Measurements from ENCODE around the gene ZDHHC22. TPM values are rescaled to one million over a fixed set of nuclear protein-coding genes. Genes with fewer than 3 reads are reported as not detected.

Gene ZDHHC22, protein sequence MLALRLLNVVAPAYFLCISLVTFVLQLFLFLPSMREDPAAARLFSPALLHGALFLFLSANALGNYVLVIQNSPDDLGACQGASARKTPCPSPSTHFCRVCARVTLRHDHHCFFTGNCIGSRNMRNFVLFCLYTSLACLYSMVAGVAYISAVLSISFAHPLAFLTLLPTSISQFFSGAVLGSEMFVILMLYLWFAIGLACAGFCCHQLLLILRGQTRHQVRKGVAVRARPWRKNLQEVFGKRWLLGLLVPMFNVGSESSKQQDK
- polyA plus RNA-seq (2013, experiment 1 of 2) = 1.7 TPM
- polyA plus RNA-seq (2013, experiment 2 of 2) = 1.7 TPM

- WGBS, 2 experiments (ENCODE audit: insufficient coverage in 2 of 2) = 0% methylated on average over 54 to 58 of the region's 77 CpGs
- H3K9me3 ChIP-seq (ENCODE audit: control insufficient read depth, low read length) = no peaks in the 10 kb centered on the region
- H3K36me3 ChIP-seq (ENCODE audit: control insufficient read depth, insufficient read depth, low read length) = no peaks in the 10 kb centered on the region
- H3K4me3 ChIP-seq (ENCODE audit: extremely low read depth, insufficient read depth, low read length, poor library complexity, severe bottlenecking) = peak within 1 kb of the TSS; percentile 44
- peaks cover 13% of the 10 kb centered on the region for H3K4me1 ChIP-seq (ENCODE audit: control insufficient read depth, insufficient read depth, low read length, poor library complexity, severe bottlenecking)
- H3K27ac ChIP-seq (ENCODE audit: low read depth, low read length, severe bottlenecking) = no peak within 1 kb of the TSS
These were observed at the start of gene ZDHHC22 for GRCh38 chr14:77141214-77142004. TSS of gene ZDHHC22 (minus strand) at chr14:77141791. CDS start at chr14:77139738, 2,053 bp downstream.

DNA sequence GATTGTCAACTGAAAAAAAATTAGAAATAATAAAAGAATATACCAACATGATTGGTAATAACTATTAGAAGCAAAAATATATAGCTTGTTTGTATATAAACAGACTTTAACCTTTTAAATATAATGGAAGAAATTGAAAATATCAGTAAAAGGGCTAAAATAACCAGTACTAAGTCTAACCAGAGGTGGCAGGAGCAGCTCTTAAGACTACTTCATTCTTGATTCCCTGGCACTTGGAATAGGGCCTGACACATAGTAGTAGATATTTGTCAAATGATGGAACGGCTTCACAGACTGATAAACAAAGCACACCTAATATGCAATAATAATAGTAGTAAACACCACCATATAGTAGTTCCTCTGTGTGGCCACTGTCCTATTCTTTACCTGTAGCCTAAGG is 49.4 kb upstream of the ZDHHC22 start:
- Histone ChIP-seq H3K36me3 (ENCODE audit: control insufficient read depth, insufficient read depth, low read length) (no peaks in the 10 kb centered on the region), H3K9me3 (ENCODE audit: control insufficient read depth, low read length) (no peaks in the 10 kb centered on the region), H3K27ac (ENCODE audit: low read depth, low read length, severe bottlenecking) (no peak overlapping the region), H3K4me3 (ENCODE audit: extremely low read depth, insufficient read depth, low read length, poor library complexity, severe bottlenecking) (no peak overlapping the region), H3K4me1 (ENCODE audit: control insufficient read depth, insufficient read depth, low read length, poor library complexity, severe bottlenecking) (no peaks in the 10 kb centered on the region)
- WGBS, 2 experiments (ENCODE audit: insufficient coverage in 2 of 2) = no CpG with 5 or more reads among the region's 1 CpG

GRCh38 chr14:77189479-77189878 is 47.9 kb upstream of the ZDHHC22 start:
- no peaks in the 10 kb centered on the region for H3K9me3 ChIP-seq (ENCODE audit: control insufficient read depth, low read length)
- WGBS, 2 experiments (ENCODE audit: insufficient coverage in 2 of 2) = 77 to 83% methylated on average over 3 to 4 of the region's 4 CpGs
- no peaks in the 10 kb centered on the region for H3K36me3 ChIP-seq (ENCODE audit: control insufficient read depth, insufficient read depth, low read length)
- H3K27ac ChIP-seq (ENCODE audit: low read depth, low read length, severe bottlenecking) = no peak overlapping the region
- H3K4me1 ChIP-seq (ENCODE audit: control insufficient read depth, insufficient read depth, low read length, poor library complexity, severe bottlenecking) = no peaks in the 10 kb centered on the region
- no peak overlapping the region for H3K4me3 ChIP-seq (ENCODE audit: extremely low read depth, insufficient read depth, low read length, poor library complexity, severe bottlenecking)

- H3K36me3 ChIP-seq (ENCODE audit: control insufficient read depth, insufficient read depth, low read length) = no peaks in the 10 kb centered on the region
- H3K4me1 ChIP-seq (ENCODE audit: control insufficient read depth, insufficient read depth, low read length, poor library complexity, severe bottlenecking) = no peaks in the 10 kb centered on the region
- no peaks in the 10 kb centered on the region for H3K9me3 ChIP-seq (ENCODE audit: control insufficient read depth, low read length)
- WGBS, 2 experiments (ENCODE audit: insufficient coverage in 2 of 2) = 69 to 70% methylated on average over 1 to 2 of the region's 3 CpGs
- no peak overlapping the region for H3K4me3 ChIP-seq (ENCODE audit: extremely low read depth, insufficient read depth, low read length, poor library complexity, severe bottlenecking)
- H3K27ac ChIP-seq (ENCODE audit: low read depth, low read length, severe bottlenecking) = no peak overlapping the region
These were observed 46.0 kb upstream of the ZDHHC22 start for GRCh38 chr14:77187649-77188012.

GRCh38 chr14:77186911-77187648 is 45.5 kb upstream of the ZDHHC22 start:
- Histone ChIP-seq H3K4me1 (ENCODE audit: control insufficient read depth, insufficient read depth, low read length, poor library complexity, severe bottlenecking) (peaks cover 3% of the 10 kb centered on the region), H3K27ac (ENCODE audit: low read depth, low read length, severe bottlenecking) (no peak overlapping the region), H3K9me3 (ENCODE audit: control insufficient read depth, low read length) (no peaks in the 10 kb centered on the region), H3K36me3 (ENCODE audit: control insufficient read depth, insufficient read depth, low read length) (no peaks in the 10 kb centered on the region), H3K4me3 (ENCODE audit: extremely low read depth, insufficient read depth, low read length, poor library complexity, severe bottlenecking) (no peak overlapping the region)
- 70 to 75% methylated on average over 2 to 11 of the region's 15 CpGs for WGBS, 2 experiments (ENCODE audit: insufficient coverage in 2 of 2)

DNA sequence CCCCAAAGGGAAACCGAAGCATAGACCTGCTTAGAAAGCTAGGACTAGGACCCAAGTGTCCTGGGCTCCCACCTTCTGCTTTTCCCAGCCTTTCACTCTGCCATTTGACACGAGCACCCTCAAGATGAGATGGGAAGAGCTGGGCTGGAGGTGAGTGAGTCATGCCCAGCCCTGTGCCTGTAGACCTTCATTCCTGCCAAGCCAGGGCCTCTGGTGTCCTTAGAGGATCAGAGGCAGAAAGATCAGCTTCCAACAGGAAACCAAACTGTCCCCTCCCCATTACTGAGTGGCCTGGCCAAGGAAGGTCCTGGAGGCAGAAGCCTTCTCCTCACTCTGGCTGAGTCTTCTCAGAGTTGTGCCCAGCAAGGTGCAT is 43.5 kb upstream of the ZDHHC22 start:
- H3K4me1 ChIP-seq (ENCODE audit: control insufficient read depth, insufficient read depth, low read length, poor library complexity, severe bottlenecking) = peaks cover 3% of the 10 kb centered on the region
- 80 to 100% methylated on average over 1 to 2 of the region's 2 CpGs for WGBS, 2 experiments (ENCODE audit: insufficient coverage in 2 of 2)
- H3K27ac ChIP-seq (ENCODE audit: low read depth, low read length, severe bottlenecking) = no peak overlapping the region
- H3K4me3 ChIP-seq (ENCODE audit: extremely low read depth, insufficient read depth, low read length, poor library complexity, severe bottlenecking) = no peak overlapping the region
- H3K36me3 ChIP-seq (ENCODE audit: control insufficient read depth, insufficient read depth, low read length) = no peaks in the 10 kb centered on the region
- H3K9me3 ChIP-seq (ENCODE audit: control insufficient read depth, low read length) = no peaks in the 10 kb centered on the region

DNA sequence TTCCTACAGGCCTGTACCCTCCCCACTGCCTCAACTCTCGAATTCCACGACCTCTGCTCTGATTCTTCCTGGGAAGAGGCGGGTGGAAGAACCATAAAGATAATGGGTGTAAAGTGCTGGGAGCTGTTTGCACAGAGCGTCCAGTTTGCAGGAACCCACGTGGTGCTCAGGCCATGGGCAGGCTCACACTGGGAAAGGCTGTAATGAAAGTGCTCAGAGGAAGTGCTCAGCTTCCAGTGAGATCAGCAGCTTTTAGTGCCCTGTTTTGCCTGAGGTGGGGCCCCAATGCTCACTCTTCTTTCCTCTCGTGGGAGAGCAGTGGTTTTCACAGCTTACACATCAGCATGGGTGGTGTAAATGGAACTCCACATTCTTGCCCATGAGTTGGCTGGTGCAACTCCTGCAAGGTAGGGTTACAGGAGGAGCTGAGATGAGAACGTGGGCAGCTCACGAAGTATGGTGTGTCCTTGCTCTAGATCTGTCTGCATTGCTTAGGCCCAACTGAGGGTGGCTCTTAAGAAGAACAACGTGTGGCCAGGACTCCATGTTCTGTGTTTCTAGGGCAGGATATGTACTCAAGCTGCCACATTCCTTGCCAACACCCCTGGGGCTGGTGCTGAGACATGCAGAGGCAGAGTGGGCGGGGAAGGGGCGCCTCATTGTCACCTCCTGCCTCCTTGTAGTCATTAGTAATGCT is 43.0 kb upstream of the ZDHHC22 start:
- no peaks in the 10 kb centered on the region for H3K36me3 ChIP-seq (ENCODE audit: control insufficient read depth, insufficient read depth, low read length)
- H3K4me3 ChIP-seq (ENCODE audit: extremely low read depth, insufficient read depth, low read length, poor library complexity, severe bottlenecking) = no peak overlapping the region
- H3K27ac ChIP-seq (ENCODE audit: low read depth, low read length, severe bottlenecking) = no peak overlapping the region
- H3K9me3 ChIP-seq (ENCODE audit: control insufficient read depth, low read length) = no peaks in the 10 kb centered on the region
- 77 to 81% methylated on average over 7 to 9 of the region's 11 CpGs for WGBS, 2 experiments (ENCODE audit: insufficient coverage in 2 of 2)
- peaks cover 3% of the 10 kb centered on the region for H3K4me1 ChIP-seq (ENCODE audit: control insufficient read depth, insufficient read depth, low read length, poor library complexity, severe bottlenecking)

DNA sequence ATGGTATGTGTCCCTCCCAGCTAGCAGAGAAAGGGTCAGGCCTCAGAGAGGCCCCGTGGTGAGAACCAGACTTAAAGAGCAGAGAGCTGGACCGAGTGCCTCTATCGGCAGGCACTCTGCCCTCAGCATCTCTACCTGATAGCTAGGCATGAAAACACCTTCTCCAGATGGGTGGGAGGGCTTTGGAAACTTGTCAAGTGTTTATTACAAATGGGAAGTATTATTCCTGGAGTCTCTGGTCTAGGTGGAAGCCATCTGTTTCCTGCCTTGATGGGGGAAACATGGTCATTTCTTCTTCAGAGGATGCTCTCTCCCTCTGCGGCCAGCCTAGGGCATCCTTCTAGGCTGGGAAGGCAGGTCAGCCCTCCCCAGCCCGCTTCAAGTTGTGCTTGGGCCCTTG is 42.3 kb upstream of the ZDHHC22 start:
- Histone ChIP-seq H3K36me3 (ENCODE audit: control insufficient read depth, insufficient read depth, low read length) (no peaks in the 10 kb centered on the region), H3K27ac (ENCODE audit: low read depth, low read length, severe bottlenecking) (no peak overlapping the region), H3K9me3 (ENCODE audit: control insufficient read depth, low read length) (no peaks in the 10 kb centered on the region), H3K4me1 (ENCODE audit: control insufficient read depth, insufficient read depth, low read length, poor library complexity, severe bottlenecking) (peaks cover 3% of the 10 kb centered on the region), H3K4me3 (ENCODE audit: extremely low read depth, insufficient read depth, low read length, poor library complexity, severe bottlenecking) (no peak overlapping the region)
- 65 to 83% methylated on average over 2 to 5 of the region's 5 CpGs for WGBS, 2 experiments (ENCODE audit: insufficient coverage in 2 of 2)

DNA sequence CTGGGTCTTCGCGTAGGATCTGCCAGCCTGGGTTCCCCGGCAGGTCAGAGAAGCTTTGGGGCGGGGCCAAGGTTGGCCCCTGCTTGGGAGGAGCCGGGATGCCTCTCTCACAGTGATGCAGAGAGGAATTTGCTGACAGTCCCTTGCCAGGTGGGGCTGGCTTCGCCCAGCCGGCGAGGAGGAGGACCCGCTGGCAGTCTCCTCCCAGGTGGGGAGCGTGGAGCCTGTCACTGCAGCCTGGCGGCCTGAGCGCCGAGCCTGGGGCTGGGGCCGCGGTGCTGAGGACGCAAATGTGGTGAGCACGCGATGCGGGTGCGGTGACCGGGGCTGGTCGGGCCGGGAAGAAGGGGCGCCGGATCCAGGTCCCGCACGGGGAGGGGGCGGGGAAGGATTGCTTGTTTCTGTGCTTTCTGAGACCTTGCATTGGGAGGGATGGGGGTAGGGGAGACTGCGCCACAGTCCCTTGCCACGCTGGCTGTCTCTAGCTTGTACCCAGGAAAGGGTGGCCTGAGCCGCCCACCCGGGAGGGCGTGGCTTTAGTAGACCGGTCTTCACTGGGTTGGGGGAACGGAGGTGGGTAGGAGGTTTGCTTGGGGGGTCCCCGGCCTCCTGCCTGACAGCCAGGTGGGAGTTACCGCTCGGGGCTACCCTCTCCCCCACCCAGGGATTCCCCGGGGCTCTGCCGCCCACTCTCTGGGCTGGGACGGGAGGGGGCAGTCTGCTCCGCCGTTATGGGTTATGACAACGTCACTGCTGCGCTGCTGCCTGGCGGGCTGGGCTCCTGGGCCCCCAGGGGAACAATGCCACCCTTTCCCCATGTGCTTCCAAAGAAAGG is 40.2 kb upstream of the ZDHHC22 start, which contains the start of gene TMEM63C:
TMEM63C (plus strand) TSS at position 196 of the 835 bp plus-strand sequence. CDS start 37,016 bp downstream, outside the sequence.
- Histone ChIP-seq H3K27ac (ENCODE audit: low read depth, low read length, severe bottlenecking) (no peak within 1 kb of the TSS), H3K36me3 (ENCODE audit: control insufficient read depth, insufficient read depth, low read length) (no peaks in the 10 kb centered on the region), H3K4me1 (ENCODE audit: control insufficient read depth, insufficient read depth, low read length, poor library complexity, severe bottlenecking) (peaks cover 3% of the 10 kb centered on the region), H3K9me3 (ENCODE audit: control insufficient read depth, low read length) (no peaks in the 10 kb centered on the region), H3K4me3 (ENCODE audit: extremely low read depth, insufficient read depth, low read length, poor library complexity, severe bottlenecking) (peak within 1 kb of the TSS; percentile 51)
- WGBS, 2 experiments (ENCODE audit: insufficient coverage in 2 of 2) = 4 to 5% methylated on average over 20 to 35 of the region's 46 CpGs
